Fibroblast of lung (primary cell): ENCODE data around the gene TENM3. TPM values are rescaled to one million over a fixed set of nuclear protein-coding genes. Genes with fewer than 3 reads are reported as not detected.

Experiments
- DNase-seq, 2 donors: peaks; one replicate each; pipeline versions ENCODE4 v3.0.0 to v3.0.0-alpha.2; 2010; ENCODE audit warnings: low read depth in 2 of 2
- H2AFZ ChIP-seq: 2 replicates; pipeline ENCODE4 v1.5.1; 2012; ENCODE audit warnings: low read length, control low read depth, inconsistent platforms
- H3K27ac ChIP-seq: 2 replicates; pipeline ENCODE4 v1.5.1; 2011; ENCODE audit warnings: low read length, control low read depth; ENCODE audit not compliant: insufficient read depth
- H3K27me3 ChIP-seq: 2 replicates; pipeline ENCODE4 v1.5.1; 2011; ENCODE audit warnings: mild to moderate bottlenecking, low read length; ENCODE audit not compliant: control insufficient read depth, insufficient read depth
- H3K36me3 ChIP-seq: 2 replicates; pipeline ENCODE4 v1.5.1; 2011; ENCODE audit warnings: low read length; ENCODE audit not compliant: control insufficient read depth, insufficient read depth
- H3K4me1 ChIP-seq: 2 replicates; pipeline ENCODE4 v1.5.1; 2011; ENCODE audit warnings: low read length; ENCODE audit not compliant: control insufficient read depth, insufficient read depth; ENCODE audit errors: extremely low read depth
- H3K4me2 ChIP-seq: 2 replicates; pipeline ENCODE4 v1.5.1; 2011; ENCODE audit warnings: low read length, control low read depth; ENCODE audit not compliant: insufficient read depth; ENCODE audit errors: extremely low read depth
- H3K4me3 ChIP-seq, 4 experiments: fragments of 200-600 bp in 1 of 4; sonication (generic) in 1 of 4; replicated peaks in 1 of 4; 2 replicates each; pipeline ENCODE4 v1.5.1; 2011 to 2016; ENCODE audit warnings: low read length in 4 of 4, low read depth in 3 of 4, mild to moderate bottlenecking in 3 of 4, control low read depth in 2 of 4, inconsistent platforms in 1 of 4, mixed read lengths in 1 of 4; ENCODE audit not compliant: insufficient read depth in 1 of 4; ENCODE audit errors: control extremely low read depth in 1 of 4
- H3K79me2 ChIP-seq: 2 replicates; pipeline ENCODE4 v1.5.1; 2012; ENCODE audit warnings: mild to moderate bottlenecking, low read length, inconsistent platforms; ENCODE audit not compliant: control insufficient read depth, insufficient read depth
- H3K9ac ChIP-seq: 2 replicates; pipeline ENCODE4 v1.5.1; 2011; ENCODE audit warnings: mild to moderate bottlenecking, low read length, control low read depth; ENCODE audit not compliant: insufficient read depth
- H3K9me3 ChIP-seq: 2 replicates; pipeline ENCODE4 v1.5.1; 2012; ENCODE audit warnings: low read depth, low read length; ENCODE audit not compliant: control insufficient read depth, insufficient read depth
- H4K20me1 ChIP-seq: 2 replicates; pipeline ENCODE4 v1.5.1; 2011; ENCODE audit warnings: low read length; ENCODE audit not compliant: control insufficient read depth, insufficient read depth; ENCODE audit errors: extremely low read depth
- EZH2 ChIP-seq: IDR thresholded peaks from 2 replicates; pipeline ENCODE4 v1.5.1; 2012; ENCODE audit warnings: low read length, control low read depth, mild to moderate bottlenecking; ENCODE audit errors: missing control alignments
- polyA plus RNA-seq, 2 donors: library from polyadenylated mRNA; depleted of rRNA in 1 of 2; stranded (reverse) in 1 of 2; unstranded in 1 of 2; fragments of >200 nt; gene quantifications; 2 replicates each; pipeline ENCODE4 v1.2.1, GENCODE V29; 2011 to 2012; ENCODE audit warnings: missing spikeins in 1 of 2
- total RNA-seq: library from RNA; depleted of rRNA; stranded (reverse); fragments of >200 nt; gene quantifications from 2 replicates; pipeline ENCODE4 v1.2.1, GENCODE V29; 2014
- TF ChIP-seq, protein P1 (sequence below), 2 donors: IDR thresholded peaks in 1 of 2; conservative IDR thresholded peaks in 1 of 2; 1 replicate in 1 of 2; 2 replicates in 1 of 2; pipeline ENCODE4 v1.5.1; 2011 to 2012; ENCODE audit warnings: low read length in 2 of 2, control low read depth in 1 of 2, inconsistent platforms in 1 of 2, low read depth in 1 of 2, mild to moderate bottlenecking in 1 of 2

TENM3 gene
- total and polyA plus RNA-seq, 2 donors (not counting 1 experiment from before 2014, with no cell fraction given) = 2.7 to 3.6 TPM

DNA sequence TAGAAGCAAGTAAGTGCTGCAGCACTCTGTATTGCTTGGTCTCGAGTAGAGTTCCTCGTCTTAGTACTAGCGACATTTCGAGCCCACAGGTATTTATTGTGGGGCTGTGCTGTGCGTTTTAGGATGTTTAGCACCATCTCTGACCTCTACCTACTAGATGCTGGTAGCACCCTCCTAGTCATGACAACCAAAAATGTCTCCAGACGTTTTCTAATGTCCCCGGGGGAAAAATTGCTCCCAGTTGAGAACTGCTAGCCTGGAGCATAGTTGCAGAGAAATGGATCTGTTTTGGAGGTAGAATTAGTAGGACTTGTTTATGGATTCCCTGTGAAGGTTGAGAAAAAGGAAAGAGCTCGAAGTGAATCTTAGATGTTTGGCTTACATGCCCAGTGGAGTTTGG is 287.2 kb downstream of the TENM3 start:
- no peaks in the 10 kb centered on the region for H3K9me3 ChIP-seq
- no peak overlapping the region for H3K27ac ChIP-seq
- no peaks in the 10 kb centered on the region for H3K79me2 ChIP-seq

DNA sequence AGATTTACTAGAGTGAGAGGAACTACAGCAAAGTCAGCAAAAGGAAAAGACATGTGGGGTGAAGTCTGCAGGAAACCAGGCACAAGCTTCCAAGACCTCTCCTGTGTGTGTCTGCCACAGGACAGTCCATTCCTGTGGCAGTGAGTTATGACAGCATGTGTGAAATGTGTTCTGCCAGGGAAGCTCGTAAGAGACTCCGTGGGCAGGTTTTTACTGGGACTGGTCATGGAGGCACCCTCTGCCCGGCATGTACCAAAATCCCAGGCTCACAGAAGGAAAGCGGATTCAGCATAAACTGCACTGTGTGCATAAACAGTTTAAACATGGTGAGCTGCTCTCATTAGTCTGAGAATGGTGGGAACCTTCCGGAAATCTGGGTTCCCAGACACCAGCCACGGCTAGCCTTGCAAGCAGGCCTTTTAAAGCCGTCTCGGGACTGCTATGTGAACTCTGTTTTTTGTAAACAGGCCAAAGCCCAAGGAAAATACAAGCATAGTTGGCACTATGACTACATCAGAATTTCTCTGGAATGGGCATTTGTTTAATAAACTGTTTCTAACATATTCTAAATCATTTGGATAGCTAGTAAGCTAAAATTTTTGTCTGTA is 288.5 kb downstream of the TENM3 start:
- Histone ChIP-seq H3K4me3 (no peak overlapping the region), H3K27ac (no peak overlapping the region), H3K4me2 (no peak overlapping the region), H3K9ac (no peak overlapping the region), H4K20me1 (no peaks in the 10 kb centered on the region), H3K27me3 (no peaks in the 10 kb centered on the region), H3K36me3 (no peaks in the 10 kb centered on the region), H3K9me3 (no peaks in the 10 kb centered on the region), H3K4me1 (no peaks in the 10 kb centered on the region), H2AFZ (no peak overlapping the region), H3K79me2 (no peaks in the 10 kb centered on the region)
- DNase-seq = peak; percentile 56 to 59
- TF ChIP-seq EZH2 = no peak
- TF ChIP-seq, protein P1, sequence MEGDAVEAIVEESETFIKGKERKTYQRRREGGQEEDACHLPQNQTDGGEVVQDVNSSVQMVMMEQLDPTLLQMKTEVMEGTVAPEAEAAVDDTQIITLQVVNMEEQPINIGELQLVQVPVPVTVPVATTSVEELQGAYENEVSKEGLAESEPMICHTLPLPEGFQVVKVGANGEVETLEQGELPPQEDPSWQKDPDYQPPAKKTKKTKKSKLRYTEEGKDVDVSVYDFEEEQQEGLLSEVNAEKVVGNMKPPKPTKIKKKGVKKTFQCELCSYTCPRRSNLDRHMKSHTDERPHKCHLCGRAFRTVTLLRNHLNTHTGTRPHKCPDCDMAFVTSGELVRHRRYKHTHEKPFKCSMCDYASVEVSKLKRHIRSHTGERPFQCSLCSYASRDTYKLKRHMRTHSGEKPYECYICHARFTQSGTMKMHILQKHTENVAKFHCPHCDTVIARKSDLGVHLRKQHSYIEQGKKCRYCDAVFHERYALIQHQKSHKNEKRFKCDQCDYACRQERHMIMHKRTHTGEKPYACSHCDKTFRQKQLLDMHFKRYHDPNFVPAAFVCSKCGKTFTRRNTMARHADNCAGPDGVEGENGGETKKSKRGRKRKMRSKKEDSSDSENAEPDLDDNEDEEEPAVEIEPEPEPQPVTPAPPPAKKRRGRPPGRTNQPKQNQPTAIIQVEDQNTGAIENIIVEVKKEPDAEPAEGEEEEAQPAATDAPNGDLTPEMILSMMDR (conservative IDR thresholded peaks at IDR 0.05 in 1 of 2, IDR thresholded peaks at IDR 0.05 in 1 of 2; ENCODE audit: low read depth in 1 of 2, low read length in 2 of 2) = no peak

More for the DNA sequence above, 287.2 kb downstream of the TENM3 start:
- DNase-seq = no peak
- no peak overlapping the region for H3K9ac ChIP-seq
- H3K4me3 ChIP-seq = no peak overlapping the region
- no peak for TF ChIP-seq EZH2
- TF ChIP-seq, protein P1 (conservative IDR thresholded peaks at IDR 0.05 in 1 of 2, IDR thresholded peaks at IDR 0.05 in 1 of 2; ENCODE audit: low read depth in 1 of 2, low read length in 2 of 2) = no peak
- no peaks in the 10 kb centered on the region for H4K20me1 ChIP-seq
- H3K4me2 ChIP-seq = no peak overlapping the region
- H2AFZ ChIP-seq = no peak overlapping the region
- H3K4me1 ChIP-seq = no peaks in the 10 kb centered on the region
- H3K27me3 ChIP-seq = no peaks in the 10 kb centered on the region
- H3K36me3 ChIP-seq = no peaks in the 10 kb centered on the region

DNA sequence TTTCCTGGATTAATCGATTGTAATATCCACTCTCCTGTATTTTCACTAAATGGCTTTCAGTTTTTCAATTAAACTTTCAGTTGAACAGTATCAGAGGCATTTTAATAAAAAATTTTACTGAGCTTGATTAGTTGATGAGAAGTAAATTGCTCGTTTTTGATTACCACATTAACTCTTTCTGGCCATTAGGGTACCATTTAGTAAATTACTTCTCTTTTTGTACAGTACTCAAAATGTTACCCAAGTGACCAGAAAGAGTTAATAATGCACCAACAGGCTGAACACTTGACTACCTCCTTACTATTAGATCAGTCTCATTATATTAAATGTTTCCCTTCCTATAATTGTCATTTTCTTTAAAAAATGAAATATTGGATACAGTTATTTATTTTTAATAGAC is 289.2 kb downstream of the TENM3 start:
- no peak for TF ChIP-seq EZH2
- TF ChIP-seq, protein P1 (conservative IDR thresholded peaks at IDR 0.05 in 1 of 2, IDR thresholded peaks at IDR 0.05 in 1 of 2; ENCODE audit: low read depth in 1 of 2, low read length in 2 of 2) = no peak
- Histone ChIP-seq H3K9ac (no peak overlapping the region), H4K20me1 (no peaks in the 10 kb centered on the region), H3K4me3 (no peak overlapping the region), H3K9me3 (no peaks in the 10 kb centered on the region), H3K4me1 (no peaks in the 10 kb centered on the region), H3K36me3 (no peaks in the 10 kb centered on the region), H3K4me2 (no peak overlapping the region), H2AFZ (no peak overlapping the region), H3K27ac (no peak overlapping the region), H3K27me3 (no peaks in the 10 kb centered on the region), H3K79me2 (no peaks in the 10 kb centered on the region)
- DNase-seq = no peak
